Upper lobe of left lung (tissue), 4 donors: ENCODE results near the gene CEP41.

Experiments
- CTCF ChIP-seq, 6 experiments: fragments of 450-650 bp in 4 of 6; fragments of 200-600 bp in 2 of 6; sonication (generic) in 2 of 6; IDR thresholded peaks; one replicate each; pipeline ENCODE4 v1.5.1; 2016 to 2019; ENCODE audit warnings: antibody characterized with exemption in 6 of 6
- EP300 ChIP-seq, 4 donors: sonication (generic); formaldehyde crosslinking; IDR thresholded peaks; one replicate each; pipeline ENCODE4 v1.5.1; 2017; ENCODE audit warnings: antibody characterized with exemption in 4 of 4, control low read depth in 2 of 4

DNA sequence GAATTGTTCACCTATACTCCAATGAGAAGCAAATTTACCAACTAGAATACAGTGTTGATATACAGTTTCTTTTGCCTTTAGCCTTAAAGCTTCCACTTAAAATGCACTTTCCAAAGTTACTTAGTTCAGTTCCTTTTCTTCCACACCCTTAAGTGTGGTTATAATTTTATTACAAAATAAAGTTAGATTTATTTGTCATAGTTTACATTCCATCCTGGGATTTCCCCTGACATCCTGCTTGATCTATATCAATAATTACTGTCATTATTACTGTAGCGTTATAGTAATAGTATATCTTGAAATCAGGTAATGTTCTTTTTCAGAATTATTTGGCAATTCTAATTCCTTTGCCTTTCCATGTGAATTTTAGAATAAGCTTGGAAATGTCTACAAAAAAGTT lies 27.8 kb upstream of the CEP41 start:
- TF ChIP-seq EP300 (IDR thresholded peaks at IDR 0.05) (no peak), CTCF (IDR thresholded peaks at IDR 0.05) (no peak)
